ENCODE results near the gene CLSTN3.

GRCh38 chr12:7125632-7126227 is 4.4 kb upstream of the CLSTN3 start:
- TF ChIP-seq POLR2A (IDR thresholded peaks at IDR 0.05) (no peak), CTCF (IDR thresholded peaks at IDR 0.05) (no peak)
